Posterior vena cava (tissue), 2 donors: ENCODE results near the gene SULT2A1. TPM values are rescaled to one million over a fixed set of nuclear protein-coding genes. Genes with fewer than 3 reads are reported as not detected.
"Not testable (repeated sequence)": the region's sequence is repeated elsewhere in the genome, so short reads cannot be mapped to it uniquely, and the experiment has no call there.

ENCODE experiments used
- DNase-seq: peaks from one replicate; pipeline ENCODE4 v3.0.0-alpha.2; 2020; ENCODE audit warnings: low spot score
- intact Hi-C, 2 donors: fragments of 100-400 bp; cut with DNase I; formaldehyde crosslinking; loops; one replicate each; pipeline versions ENCODE4 v1.14.1 to v1.14.2; 2022 to 2023
- total RNA-seq, 2 donors: library from RNA; stranded (reverse); fragmentation: NEBNext Ultra II Directional; extraction: Animal tissue kit (Norgen Biotek cat#: 25700); gene quantifications; one replicate each; pipeline ENCODE4 v1.2.1, GENCODE V29; 2021
- donor health status: DM: yes; HTN: yes; CAD: no.
- donor health status: DM: yes; HTN: yes; CAD: no.

Gene SULT2A1
- total RNA-seq, 2 donors from 2014 or later: not detected

DNA sequence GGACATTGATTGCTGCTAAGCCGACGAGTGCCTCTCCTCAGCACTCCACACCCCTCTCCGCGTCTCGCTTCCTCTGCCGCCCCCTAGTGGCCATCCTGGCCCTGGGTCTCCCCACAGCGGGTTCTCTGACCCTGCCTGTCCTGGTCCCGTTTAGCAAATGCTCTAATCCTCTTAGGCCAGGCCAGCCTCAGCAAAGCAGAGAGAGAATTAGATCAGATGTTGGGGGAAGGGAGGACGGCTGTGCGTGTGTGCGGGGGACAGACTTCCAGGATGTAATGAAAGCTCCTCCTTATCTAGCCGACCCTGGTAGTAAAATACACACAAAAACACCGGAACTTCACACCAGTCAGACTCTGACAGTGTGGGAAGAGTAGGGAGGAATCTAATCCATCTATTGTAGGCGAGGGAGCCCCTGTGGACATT, 22.6 kb downstream of the SULT2A1 start:
- peak; percentile 95 for DNase-seq
- intact Hi-C loops: no loop called here

DNA sequence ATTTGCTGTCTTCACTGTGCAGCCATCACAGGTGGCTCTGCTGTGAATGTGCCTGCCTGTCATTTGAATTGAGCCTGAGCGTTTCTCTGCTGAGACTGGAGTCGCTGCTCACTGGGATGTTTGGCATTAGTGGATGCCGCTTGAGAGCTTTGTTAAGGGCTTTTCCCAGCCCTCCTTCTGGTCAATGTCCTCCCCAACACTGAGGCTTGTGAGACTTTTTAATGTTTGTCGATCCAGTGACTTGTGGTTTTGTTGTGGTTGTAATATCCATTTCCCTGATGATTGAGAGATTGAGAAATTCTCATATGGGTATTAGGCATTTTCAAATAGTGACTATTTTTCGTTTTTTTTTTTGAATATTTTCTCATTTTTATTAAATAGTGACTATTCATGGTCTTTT, 24.5 kb downstream of the SULT2A1 start:
- DNase-seq: no peak
- intact Hi-C loops: no loop called here

DNA sequence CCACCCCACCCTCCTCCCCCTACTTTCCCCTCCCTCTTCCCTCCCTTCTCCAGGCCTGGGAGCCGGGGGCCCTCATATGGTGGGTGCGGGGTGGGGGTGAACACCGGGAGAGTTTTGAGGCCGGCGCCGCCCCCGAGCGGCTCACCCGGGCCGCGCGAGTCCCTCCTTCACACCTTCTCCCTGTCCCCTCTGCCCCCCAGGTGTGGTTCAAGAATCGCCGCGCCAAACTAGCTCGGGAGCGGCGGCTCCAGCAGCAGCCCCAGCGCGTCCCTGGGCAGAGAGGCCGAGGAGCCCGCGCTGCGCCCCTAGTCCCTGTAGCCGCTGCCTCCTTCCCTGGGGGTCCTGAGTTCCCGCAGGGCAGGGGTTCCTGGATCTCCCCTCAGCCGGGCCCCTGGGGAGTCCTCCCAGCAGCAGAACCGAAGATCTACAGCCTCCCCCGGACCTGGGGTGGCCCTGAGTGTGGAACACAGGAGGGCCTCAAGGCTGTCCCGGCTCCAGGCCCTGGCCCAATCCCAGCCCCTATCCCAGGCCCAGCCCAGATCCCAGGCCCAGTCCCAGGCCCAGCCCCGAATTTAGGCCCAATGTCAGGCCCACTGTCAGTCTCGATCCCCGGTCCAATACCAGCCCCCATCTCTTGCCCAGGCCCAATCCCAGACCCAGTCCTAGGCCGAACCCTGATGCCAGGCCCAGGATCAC, 25.4 kb downstream of the SULT2A1 start:
- no peak for DNase-seq
- intact Hi-C loops: no loop called here

DNA sequence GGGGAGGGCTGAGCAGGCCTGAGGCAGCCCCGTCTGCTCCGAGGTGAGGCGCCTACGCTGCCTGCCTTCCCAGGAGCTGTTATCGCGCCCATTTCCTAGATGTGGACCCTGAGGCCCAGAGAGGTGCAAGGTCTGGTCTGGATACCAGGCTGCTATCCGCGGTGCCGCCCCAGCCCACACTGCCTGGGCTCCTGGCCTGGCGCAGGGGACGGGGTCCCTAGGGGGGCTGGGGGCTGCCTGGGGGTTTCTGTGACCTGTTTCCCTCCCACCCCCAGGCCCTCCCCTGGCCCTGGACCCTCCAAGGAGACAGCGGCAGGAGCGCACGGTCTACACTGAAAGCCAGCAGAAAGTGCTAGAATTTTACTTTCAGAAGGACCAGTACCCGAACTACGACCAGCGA, 26.3 kb downstream of the SULT2A1 start:
- DNase-seq, intact Hi-C loops: not testable (repeated sequence)

DNA sequence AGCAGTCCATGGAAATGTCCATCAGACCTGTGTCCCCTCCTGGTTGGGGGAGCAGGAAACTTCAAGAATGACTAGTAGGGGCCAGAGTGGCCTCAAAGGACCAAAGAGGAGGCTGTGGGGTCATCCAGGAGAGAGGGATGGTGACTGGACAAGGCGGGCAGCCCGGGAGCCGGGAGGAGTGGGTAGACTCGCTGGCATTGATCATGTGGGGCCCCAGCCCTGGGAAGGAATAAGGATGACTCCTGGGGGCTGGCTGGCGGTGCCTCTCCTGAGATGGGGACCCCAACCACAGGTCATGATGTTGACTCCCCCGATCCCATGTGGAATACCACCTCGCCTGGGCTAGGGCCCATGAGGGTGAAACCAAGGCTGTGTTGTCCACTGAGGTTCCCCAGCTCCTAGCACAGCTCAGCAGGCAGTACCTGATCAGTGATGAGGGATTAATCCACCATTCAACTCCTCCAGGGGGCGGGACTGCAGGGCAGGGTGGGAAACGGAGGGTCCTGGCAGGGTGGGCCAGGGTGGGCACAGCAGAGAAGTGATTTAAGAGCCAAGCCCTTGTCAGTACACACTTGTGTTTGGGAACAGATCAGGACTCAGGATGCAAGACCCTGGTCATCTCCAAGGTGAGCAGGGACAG, 27.3 kb downstream of the SULT2A1 start, which contains the start of gene TPRX2:
TSS of gene TPRX2 (plus strand) at position 590 of the 640 bp plus-strand sequence. CDS start at position 602, 12 bp downstream.
- intact Hi-C loops, DNase-seq: not testable (repeated sequence)

DNA sequence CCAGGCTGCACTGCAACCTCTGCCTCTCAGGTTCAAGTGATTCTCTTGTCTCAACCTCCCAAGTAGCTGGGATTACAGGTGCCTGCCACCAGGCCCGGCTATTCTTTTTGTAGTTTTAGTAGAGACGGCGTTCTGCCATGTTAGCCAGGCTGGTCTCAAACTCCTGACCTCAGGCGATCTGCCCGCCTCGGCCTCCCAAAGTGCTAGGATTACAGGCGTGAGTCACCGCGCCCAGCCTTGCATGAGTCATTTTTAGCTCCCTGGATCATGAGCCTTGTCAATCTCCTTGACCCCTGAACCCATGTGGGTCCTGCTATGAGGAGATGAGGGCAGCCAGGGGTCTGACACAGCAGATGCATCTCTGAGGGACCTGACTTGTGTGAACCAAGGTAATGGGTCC, 27.9 kb downstream of the SULT2A1 start:
- intact Hi-C loops: not testable (repeated sequence)

DNA sequence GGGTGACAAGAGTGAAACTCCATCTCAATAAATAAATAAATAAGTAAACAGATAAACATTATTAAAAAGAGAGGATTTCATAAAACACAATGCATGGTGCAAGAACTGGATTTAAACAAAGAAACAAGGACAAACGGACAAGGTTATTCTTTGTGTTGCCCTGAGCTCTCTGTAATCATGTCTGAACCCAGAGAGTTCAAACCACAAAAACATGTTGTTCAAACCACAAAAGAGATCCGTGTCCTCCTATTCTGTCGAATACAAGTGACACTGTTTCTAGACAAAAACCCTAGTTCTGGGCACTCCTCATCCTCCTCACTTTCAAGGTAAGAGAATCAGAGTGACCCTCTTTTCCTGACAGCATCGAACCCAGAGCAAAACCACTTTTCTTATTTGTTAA, 31.7 kb downstream of the SULT2A1 start:
- intact Hi-C loops: no loop called here
- DNase-seq: no peak

More for the DNA sequence above, 27.9 kb downstream of the SULT2A1 start:
- not testable (repeated sequence) for DNase-seq

DNA sequence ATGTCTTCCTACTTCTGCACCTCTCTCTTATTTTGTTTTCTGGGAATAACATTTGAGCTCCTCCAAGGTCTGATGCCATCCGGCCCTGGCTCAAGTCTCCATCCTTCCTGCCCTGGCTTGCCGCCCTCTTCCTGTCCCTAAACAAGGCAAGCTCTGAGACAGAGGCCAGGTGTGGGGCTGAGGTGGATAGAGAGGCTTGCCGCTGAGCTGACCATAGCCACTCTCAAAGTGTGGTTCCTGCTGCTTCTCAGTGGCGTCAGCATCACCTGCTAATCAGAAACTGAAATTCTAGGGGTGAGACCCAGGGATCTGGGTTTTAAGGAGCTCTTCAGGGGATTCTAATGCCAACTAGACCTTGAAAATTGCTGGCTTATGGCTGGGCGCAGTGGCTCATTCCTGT, 33.1 kb downstream of the SULT2A1 start:
- DNase-seq: no peak
- intact Hi-C loops: no loop called here

DNA sequence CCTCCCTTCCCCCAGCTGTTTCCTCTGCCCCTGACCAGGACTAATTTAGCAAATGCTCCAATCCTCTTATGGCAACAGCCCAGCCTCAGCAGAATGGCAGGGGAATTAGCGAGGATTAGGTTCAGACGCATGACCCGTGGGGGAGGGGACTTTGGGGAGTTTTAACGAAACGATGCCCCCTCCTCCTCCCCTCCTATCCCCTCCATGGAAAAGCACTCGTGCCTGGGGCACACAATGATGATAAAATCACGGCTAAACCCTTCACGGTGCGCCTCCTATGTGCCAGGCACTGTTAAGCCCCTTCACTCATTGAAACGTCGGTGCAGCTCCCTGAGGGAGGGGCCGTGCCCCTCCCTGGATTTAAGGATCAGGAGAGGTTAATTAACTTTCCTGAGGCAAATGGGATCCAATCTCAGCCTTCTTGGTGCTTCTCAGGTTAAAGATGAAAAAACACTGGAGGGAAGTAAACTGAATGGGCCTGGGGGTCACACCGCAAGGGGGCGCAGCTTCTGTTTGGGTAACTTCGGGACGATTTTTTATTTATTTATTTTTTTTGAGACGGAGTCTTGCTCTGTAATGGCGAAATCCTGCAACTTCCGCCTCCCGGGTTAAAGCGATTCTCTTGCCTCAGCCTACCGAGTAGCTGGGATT, 37.2 kb downstream of the SULT2A1 start:
- intact Hi-C loops: no loop called here
- no peak for DNase-seq

DNA sequence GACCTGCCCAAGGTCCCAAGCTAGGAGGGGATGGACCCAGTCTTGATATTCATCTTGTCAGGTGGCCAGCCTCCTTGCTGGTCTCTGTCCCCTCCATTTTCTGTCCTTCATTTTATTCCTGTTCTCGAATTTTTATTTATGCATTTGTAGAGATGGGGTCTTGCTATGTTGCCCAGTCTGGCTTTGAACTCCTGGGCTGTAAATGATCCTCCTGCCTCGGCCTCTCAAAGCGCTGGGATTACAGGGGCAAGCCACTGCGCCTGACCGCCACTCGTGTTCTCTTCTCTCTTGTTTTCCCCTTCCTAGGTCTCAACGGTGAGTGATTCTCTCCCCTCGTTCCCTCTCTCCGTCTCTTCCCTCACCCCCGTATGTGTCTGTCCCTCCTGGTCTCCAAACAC, 37.7 kb downstream of the SULT2A1 start:
- intact Hi-C loops: no loop called here
- no peak for DNase-seq

DNA sequence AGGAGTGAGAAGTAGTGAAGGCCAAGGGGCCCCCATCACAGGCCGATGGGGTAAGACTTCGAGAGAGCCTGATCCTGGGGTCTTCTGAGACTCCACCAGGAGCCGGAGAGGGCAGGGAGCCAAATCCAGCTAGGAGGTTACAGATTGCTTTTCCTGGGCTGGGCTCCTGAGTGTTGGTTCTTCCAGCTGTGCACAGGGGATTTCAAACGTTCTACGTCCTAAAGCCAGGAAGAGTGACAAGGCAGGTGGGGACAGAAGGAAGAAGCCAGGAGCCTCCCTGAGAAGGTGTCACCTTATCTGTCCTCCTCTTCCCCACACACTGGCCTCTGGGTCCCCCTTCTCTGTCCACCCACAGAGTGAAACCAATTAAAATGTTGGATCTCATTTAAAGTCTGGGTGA, 43.2 kb downstream of the SULT2A1 start:
- intact Hi-C loops: no loop called here
- DNase-seq: no peak

DNA sequence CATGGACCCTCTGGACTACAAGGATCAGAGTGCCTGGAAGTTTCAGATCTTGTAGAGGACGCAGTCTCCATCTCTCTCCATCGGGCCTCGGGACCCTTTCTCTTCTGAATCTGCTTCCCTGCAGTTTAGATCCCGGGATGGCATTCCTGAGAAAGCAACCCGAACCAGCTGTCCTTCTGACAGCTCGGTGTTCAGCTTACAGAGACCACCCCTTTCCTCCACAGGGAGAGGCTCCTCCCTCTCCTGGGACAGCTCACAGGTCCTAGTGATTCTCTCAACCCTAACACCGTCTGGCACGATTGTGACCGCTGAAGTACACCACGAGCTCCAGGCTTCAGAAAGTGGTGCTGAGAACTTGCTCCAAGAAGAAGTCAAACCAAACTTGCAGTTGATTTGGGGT, 46.2 kb downstream of the SULT2A1 start:
- no peak for DNase-seq
- intact Hi-C loops: no loop called here

DNA sequence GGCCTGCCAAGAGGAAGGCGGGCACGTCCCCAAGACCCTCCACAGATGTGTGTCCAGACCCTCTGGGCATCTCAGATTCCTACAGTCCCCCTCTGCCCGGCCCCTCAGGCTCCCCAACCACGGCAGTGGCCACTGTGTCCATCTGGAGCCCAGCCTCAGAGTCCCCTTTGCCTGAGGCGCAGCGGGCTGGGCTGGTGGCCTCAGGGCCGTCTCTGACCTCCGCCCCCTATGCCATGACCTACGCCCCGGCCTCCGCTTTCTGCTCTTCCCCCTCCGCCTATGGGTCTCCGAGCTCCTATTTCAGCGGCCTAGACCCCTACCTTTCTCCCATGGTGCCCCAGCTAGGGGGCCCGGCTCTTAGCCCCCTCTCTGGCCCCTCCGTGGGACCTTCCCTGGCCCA, 46.7 kb downstream of the SULT2A1 start:
- intact Hi-C loops: no loop called here
- no peak for DNase-seq

DNA sequence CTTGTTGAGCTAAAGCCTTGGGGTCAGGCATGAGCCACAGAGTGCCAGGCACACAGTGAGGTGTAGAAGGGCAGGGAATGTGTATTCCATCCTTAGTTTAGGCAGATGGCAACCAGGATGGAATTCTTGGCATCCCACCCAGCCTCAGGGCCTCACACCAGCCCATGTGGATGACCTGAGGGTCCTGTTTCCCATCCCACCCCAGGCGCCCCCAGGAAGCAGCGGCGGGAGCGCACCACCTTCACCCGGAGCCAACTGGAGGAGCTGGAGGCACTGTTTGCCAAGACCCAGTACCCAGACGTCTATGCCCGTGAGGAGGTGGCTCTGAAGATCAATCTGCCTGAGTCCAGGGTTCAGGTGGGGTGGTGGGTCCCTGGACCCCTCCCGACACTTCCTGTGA, 50.1 kb downstream of the SULT2A1 start:
- DNase-seq: no peak
- intact Hi-C loops: no loop called here

DNA sequence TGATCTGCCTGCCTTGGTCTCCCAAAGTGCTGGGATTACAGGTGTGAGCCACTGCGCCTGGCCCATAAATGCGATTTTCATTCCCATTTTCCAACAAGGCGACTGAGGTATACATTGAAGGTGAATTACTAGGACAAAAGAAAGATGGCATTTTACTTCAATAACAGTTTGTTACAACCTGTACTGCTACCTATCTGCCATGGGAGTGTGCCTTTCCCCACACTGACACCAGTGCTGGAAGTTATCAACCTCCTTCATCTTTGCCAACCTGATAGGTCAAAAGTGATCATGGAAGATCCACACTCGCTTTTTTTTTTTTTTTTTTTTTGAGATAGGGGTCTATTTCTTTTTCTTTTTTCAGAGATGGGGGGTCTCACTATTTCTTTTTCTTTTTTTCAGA, 53.4 kb downstream of the SULT2A1 start:
- no peak for DNase-seq
- intact Hi-C loops: no loop called here

DNA sequence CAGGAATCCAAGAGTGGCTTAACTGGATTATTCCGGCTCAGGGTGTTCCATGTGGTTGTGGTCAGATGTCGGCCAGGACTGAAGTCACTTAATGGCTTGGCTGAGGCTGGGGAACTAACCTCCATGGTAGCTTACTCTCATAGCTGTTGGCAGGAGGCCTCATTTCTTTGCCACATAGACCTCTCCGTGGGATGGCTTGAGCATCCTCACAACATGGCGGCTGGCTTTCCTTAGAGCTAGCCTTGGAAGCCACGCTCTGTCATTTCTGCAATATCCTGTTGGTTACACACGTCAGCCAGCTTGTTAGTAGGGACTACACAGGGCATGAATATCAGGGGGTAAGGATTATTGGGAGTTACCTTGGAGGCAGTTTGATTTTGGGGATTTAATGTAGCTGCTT, 59.3 kb downstream of the SULT2A1 start:
- intact Hi-C loops: no loop called here
- no peak for DNase-seq

DNA sequence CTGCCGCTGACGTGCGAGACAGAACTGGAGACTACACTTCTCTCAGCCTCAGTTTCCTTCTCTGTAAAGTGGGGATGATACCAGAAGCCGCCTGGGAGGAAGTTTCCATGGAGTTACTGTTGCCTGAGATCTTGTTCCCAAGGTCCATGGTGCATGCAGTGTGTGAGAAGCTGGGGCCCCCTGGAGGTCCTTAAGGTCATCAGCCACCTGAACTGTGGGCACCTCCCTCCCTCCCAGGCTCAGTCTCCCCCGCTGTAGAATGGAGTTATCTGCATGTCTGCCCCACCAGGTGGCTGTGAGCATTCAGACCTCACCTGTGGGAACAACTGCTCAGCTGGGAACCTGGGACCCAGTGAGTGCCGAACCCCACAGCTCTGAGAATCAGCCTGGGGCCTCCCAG, 61.7 kb downstream of the SULT2A1 start:
- intact Hi-C loops: no loop called here
- DNase-seq: no peak

DNA sequence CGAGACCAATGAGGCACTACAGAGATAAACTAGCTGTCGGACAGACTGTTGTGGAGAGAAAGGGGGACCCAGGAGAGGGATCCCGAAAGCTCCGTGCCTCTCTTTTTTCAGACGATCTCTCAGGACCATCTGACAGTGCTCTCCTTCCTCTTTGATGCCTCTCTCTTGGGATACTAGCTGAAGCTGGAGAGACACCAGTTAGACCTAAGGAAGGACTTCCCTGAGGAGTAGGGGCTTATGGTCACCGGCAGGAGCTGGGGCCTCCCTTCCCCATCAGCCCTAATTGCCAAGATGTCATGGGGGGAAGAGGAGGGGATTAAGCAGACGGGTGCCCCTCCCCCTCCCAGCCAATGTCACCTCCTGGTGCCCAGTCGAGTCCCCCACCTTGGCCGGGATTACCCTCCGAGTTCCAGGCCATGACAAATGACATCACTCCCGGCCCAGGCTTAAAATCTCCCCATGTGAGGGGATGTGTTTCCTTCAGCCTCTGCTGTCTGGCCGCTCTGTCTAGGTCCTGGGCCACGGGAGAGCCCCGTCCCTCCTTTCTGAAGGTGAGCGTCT, 64.6 kb downstream of the SULT2A1 start, which contains the start of gene CRX:
TSS of gene CRX (plus strand) at position 478 of the 561 bp plus-strand sequence. CDS start 12,507 bp downstream, outside the sequence.
- no peak for DNase-seq
- intact Hi-C loops: no loop called here
